CD4-positive, alpha-beta T cell treated with Interleukin-12 subunit alpha and Interleukin-12 subunit beta, for 1 hour (primary cell): ENCODE measurements around the gene SLC16A2.
A peak's percentile ranks its signal among the peaks of the same experiment; 100 is the strongest.

ENCODE experiments used
- DNase-seq: peaks from one replicate; pipeline ENCODE4 v3.0.0-alpha.2; 2020

The SLC16A2 gene

GRCh38 chrX:74545880-74546523, 124.7 kb downstream of the SLC16A2 start:
- DNase-seq, result no peak

DNA sequence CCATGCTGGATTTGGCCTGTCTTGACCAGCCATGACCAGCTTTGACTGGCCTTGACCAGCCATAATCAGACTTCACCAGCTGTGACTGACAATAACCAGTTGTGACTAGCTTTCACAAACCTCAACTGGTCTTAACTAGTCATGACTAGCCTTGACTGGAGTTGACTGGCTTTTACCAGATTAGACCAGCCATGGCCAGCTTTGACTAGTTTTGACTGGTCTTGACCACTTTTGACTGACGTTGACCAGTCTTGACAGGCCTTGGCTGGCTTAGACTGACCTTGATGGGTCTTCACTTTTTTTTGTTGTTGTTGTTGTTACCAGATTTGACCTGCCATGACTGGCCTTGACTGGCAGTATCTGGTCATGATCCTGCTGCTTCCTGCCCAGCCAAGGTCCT, 125.7 kb downstream of the SLC16A2 start:
- no peak for DNase-seq

GRCh38 chrX:74550295-74550802, 129.1 kb downstream of the SLC16A2 start:
- peak; percentile 84 for DNase-seq

DNA sequence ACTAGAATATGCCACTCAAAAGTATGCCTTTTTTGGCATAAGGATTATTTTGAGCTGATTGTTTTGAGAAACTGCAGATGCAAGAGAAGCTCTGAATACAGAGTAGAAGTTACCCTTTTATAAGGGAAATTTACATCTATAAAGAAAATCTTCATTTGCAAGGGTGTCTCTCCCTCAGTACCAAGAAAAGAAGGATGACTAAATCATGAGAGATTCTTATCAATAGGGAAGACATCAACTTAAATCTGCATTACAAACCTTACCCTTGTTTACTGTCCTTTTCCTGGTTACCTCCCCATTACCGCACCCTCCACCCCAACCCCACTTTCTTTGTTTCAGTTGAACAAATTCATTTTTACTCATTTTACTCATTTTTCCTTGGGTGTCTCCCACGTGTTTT, 130.6 kb downstream of the SLC16A2 start:
- DNase-seq, result no peak

DNA sequence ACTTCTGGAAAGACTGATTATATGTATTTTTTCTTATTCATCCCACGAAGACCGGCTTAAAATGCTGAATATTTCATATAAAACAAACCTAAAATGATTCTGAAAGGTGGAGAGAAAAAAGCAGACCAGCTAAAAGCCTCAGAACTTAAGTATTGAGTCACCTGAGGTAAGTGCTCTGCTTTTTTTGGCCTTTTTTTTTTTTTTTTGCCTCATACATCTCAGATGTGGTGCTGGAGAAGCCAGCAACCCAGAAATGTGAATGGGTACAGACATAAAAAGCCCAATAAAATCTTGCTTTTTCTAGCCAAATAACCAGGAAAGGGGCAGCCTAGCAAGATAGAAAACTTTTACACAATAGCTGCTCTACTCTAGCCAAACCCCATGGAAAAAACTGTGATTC, 136.1 kb downstream of the SLC16A2 start:
- DNase-seq, result no peak

DNA sequence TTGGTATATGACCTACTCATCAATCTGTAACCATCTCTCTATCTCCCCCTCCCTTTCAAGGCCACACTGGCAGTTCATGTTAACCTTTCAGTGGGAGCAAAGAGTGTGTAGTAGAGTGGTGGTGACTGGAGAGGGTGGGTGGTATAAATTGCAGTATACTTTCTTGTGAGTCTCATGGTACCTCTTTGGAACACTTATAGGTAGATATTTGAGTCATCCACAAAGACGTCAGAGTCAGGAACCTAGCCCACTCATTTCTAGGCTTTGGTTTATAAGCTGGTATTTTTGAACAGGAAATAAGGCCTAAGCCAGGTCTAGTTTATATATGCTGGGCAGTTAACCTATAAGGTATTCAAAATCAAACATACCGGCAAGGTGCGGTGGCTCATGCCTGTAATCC, 156.8 kb downstream of the SLC16A2 start:
- DNase-seq, result no peak

DNA sequence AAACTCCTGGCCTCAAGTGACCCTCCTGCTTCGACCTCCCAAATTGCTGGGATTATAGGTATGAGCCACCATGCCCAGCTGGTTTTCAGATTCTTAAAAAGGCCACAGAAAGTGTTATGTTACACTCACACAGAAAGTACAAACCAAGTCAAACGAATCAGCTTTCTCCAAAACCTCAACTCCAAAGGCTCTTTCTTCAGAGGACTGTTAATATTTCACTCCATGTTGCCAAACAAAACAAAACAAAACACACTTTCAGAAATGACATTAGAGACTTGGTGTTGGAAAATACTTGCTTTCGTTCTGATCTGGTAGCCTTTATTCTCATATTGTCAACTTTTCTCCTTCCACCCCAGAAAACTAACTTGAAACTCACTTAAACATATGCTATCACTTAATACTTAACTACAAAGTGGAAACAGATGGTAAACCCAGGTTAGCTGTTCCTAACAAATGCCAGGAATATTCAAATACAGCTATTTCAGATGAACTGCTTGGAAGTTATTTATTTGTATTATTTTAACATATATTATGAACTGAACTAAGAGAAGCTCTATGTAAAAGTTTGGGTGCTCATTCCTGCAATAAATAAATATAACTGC, 158.4 kb downstream of the SLC16A2 start:
- no peak for DNase-seq
